Astrocyte (in vitro differentiated cells and primary cell): ENCODE results near the gene LYST. TPM values are rescaled to one million over a fixed set of nuclear protein-coding genes. Genes with fewer than 3 reads are reported as not detected.

Experiments used
- DNase-seq: peaks from one replicate; pipeline ENCODE4 v3.0.0-alpha.2; 2010; ENCODE audit warnings: low read depth
- FAIRE-seq: peaks from 2 replicates; lab custom pipeline; 2011; peaks lifted over from hg19 to GRCh38; lab: Jason Lieb, UNC
- H2AFZ ChIP-seq: 2 replicates; pipeline ENCODE4 v1.6.0; 2012; ENCODE audit warnings: low read depth, low read length, inconsistent platforms
- H3K27ac ChIP-seq: 2 replicates; pipeline ENCODE4 v1.5.1; 2011; ENCODE audit warnings: low read depth, low read length, inconsistent platforms
- H3K27me3 ChIP-seq: 2 replicates; pipeline ENCODE4 v1.6.0; 2011; ENCODE audit warnings: low read length, inconsistent platforms; ENCODE audit not compliant: insufficient read depth
- H3K36me3 ChIP-seq: 2 replicates; pipeline ENCODE4 v1.5.1; 2011; ENCODE audit warnings: low read length, inconsistent platforms; ENCODE audit not compliant: insufficient read depth
- H3K4me1 ChIP-seq: 2 replicates; pipeline ENCODE4 v1.5.1; 2011; ENCODE audit warnings: low read length, inconsistent platforms; ENCODE audit not compliant: insufficient read depth
- H3K4me2 ChIP-seq: 2 replicates; pipeline ENCODE4 v1.6.0; 2012; ENCODE audit warnings: low read length, inconsistent platforms
- H3K4me3 ChIP-seq: 2 replicates; pipeline ENCODE4 v1.5.1; 2011; ENCODE audit warnings: low read depth, mild to moderate bottlenecking, low read length, inconsistent platforms; ENCODE audit not compliant: insufficient read depth
- H3K79me2 ChIP-seq: 2 replicates; pipeline ENCODE4 v1.6.0; 2012; ENCODE audit warnings: mild to moderate bottlenecking, low read length, inconsistent platforms; ENCODE audit not compliant: insufficient read depth
- H3K9ac ChIP-seq: 2 replicates; pipeline ENCODE4 v1.6.0; 2012; ENCODE audit warnings: mild to moderate bottlenecking, low read length, inconsistent platforms
- H3K9me3 ChIP-seq: 2 replicates; pipeline ENCODE4 v1.5.1; 2012; ENCODE audit warnings: low read depth, mild to moderate bottlenecking, low read length, inconsistent platforms; ENCODE audit not compliant: insufficient read depth
- H4K20me1 ChIP-seq: 2 replicates; pipeline ENCODE4 v1.6.0; 2012; ENCODE audit warnings: low read length, inconsistent platforms; ENCODE audit not compliant: insufficient read depth
- H3K27ac Mint-ChIP-seq: one replicate; pipeline ENCODE4 v1.8.0; 2021; ENCODE audit warnings: mild to moderate bottlenecking, mixed read lengths; ENCODE audit not compliant: unreplicated experiment
- H3K27me3 Mint-ChIP-seq: one replicate; pipeline ENCODE4 v1.8.0; 2021; ENCODE audit warnings: low read depth, mixed read lengths; ENCODE audit not compliant: unreplicated experiment
- H3K36me3 Mint-ChIP-seq: one replicate; pipeline ENCODE4 v1.8.0; 2021; ENCODE audit warnings: low read depth, mixed read lengths; ENCODE audit not compliant: unreplicated experiment
- H3K4me1 Mint-ChIP-seq: one replicate; pipeline ENCODE4 v1.8.0; 2021; ENCODE audit warnings: low read depth, mixed read lengths; ENCODE audit not compliant: unreplicated experiment
- H3K4me3 Mint-ChIP-seq: one replicate; pipeline ENCODE4 v1.8.0; 2021; ENCODE audit warnings: mild to moderate bottlenecking, moderate library complexity, mixed read lengths; ENCODE audit not compliant: unreplicated experiment
- H3K9me3 Mint-ChIP-seq: one replicate; pipeline ENCODE4 v1.8.0; 2021; ENCODE audit warnings: mild to moderate bottlenecking, mixed read lengths; ENCODE audit not compliant: unreplicated experiment
- EZH2 ChIP-seq: IDR thresholded peaks from 2 replicates; pipeline ENCODE4 v1.6.1; 2012; ENCODE audit warnings: mild to moderate bottlenecking, low read length, inconsistent platforms; ENCODE audit not compliant: insufficient read depth
- total RNA-seq: library from RNA; stranded (reverse); gene quantifications from 2 replicates; pipeline ENCODE4 v1.2.1, GENCODE V29; 2021
- TF ChIP-seq, protein P1 (sequence below): IDR thresholded peaks from 2 replicates; pipeline ENCODE4 v1.5.1; 2011; ENCODE audit warnings: low read depth, mild to moderate bottlenecking, inconsistent platforms, low read length, moderate library complexity; ENCODE audit not compliant: insufficient read depth

The LYST gene
- total RNA-seq, 1 donor from 2014 or later: 15.7 TPM

DNA sequence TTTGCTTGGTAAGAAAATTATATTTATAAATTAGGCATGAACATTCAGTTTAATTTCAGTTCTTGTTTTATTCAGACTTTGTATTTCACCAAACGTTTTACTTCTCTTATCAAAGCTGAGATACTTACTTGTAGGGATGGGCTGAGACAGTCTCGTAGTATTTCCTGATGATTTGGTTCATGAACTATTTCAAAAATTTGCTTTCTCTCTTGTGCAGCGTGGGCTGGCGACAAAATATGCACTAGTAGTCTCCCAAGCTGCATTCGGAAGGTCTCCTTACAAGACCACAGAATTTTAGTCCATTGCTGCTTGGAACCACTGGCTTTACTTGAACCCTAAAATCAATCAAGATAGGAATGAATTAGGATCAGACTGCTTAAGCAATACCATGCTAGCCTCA, 125.4 kb downstream of the LYST start:
- Histone ChIP-seq H3K9ac (peak overlapping the region; percentile 35), H4K20me1 (no peaks in the 10 kb centered on the region), H3K27ac (peak overlapping the region; percentile 61), H3K4me2 (peak overlapping the region; percentile 74), H3K4me1 (peaks cover 11% of the 10 kb centered on the region), H2AFZ (peak overlapping the region; percentile 4), H3K79me2 (no peaks in the 10 kb centered on the region), H3K9me3 (no peaks in the 10 kb centered on the region), H3K27me3 (no peaks in the 10 kb centered on the region), H3K4me3 (peak overlapping the region; percentile 2), H3K36me3 (no peaks in the 10 kb centered on the region)
- no peaks in the 10 kb centered on the region for H3K27me3 Mint-ChIP-seq
- DNase-seq (peak; percentile 90), FAIRE-seq (peak; percentile 96)
- no peaks in the 10 kb centered on the region for H3K9me3 Mint-ChIP-seq
- peak overlapping the region; percentile 94 for H3K27ac Mint-ChIP-seq
- H3K4me3 Mint-ChIP-seq: no peak overlapping the region
- TF ChIP-seq EZH2: no peak
- TF ChIP-seq, protein P1, sequence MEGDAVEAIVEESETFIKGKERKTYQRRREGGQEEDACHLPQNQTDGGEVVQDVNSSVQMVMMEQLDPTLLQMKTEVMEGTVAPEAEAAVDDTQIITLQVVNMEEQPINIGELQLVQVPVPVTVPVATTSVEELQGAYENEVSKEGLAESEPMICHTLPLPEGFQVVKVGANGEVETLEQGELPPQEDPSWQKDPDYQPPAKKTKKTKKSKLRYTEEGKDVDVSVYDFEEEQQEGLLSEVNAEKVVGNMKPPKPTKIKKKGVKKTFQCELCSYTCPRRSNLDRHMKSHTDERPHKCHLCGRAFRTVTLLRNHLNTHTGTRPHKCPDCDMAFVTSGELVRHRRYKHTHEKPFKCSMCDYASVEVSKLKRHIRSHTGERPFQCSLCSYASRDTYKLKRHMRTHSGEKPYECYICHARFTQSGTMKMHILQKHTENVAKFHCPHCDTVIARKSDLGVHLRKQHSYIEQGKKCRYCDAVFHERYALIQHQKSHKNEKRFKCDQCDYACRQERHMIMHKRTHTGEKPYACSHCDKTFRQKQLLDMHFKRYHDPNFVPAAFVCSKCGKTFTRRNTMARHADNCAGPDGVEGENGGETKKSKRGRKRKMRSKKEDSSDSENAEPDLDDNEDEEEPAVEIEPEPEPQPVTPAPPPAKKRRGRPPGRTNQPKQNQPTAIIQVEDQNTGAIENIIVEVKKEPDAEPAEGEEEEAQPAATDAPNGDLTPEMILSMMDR: no peak
- peaks cover 20% of the 10 kb centered on the region for H3K36me3 Mint-ChIP-seq
- H3K4me1 Mint-ChIP-seq: peaks cover 35% of the 10 kb centered on the region

DNA sequence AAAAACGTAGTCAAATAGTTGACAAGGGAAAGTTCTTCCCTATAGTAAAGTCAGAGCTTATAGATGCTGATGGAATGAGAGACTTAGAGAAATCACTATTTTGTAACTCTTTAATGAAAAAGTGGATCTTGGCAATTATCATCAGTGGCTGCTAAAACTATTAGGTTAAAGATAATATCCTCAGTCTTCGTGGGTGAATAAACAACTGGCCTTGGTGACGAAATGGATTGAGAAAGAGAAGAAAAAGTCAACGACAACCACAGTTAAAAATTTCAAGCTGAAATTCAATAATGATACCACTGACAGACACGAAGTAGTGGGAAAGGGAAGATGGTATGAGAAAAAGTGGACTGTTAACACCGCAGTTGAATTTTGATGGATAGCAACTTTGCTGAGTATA, 127.1 kb downstream of the LYST start:
- no peak for FAIRE-seq
- Mint-ChIP-seq H3K4me3 (no peak overlapping the region), H3K27me3 (no peaks in the 10 kb centered on the region), H3K27ac (peak overlapping the region; percentile 50), H3K4me1 (peaks cover 40% of the 10 kb centered on the region), H3K9me3 (no peaks in the 10 kb centered on the region), H3K36me3 (peaks cover 15% of the 10 kb centered on the region)
- peak overlapping the region; percentile 16 for H3K27ac ChIP-seq
- no peak overlapping the region for H2AFZ ChIP-seq
- TF ChIP-seq, protein P1: no peak
- no peaks in the 10 kb centered on the region for H3K9me3 ChIP-seq
- no peaks in the 10 kb centered on the region for H4K20me1 ChIP-seq
- H3K79me2 ChIP-seq: no peaks in the 10 kb centered on the region
- H3K27me3 ChIP-seq: no peaks in the 10 kb centered on the region
- no peak overlapping the region for H3K4me2 ChIP-seq
- no peak for DNase-seq
- peaks cover 13% of the 10 kb centered on the region for H3K4me1 ChIP-seq
- no peaks in the 10 kb centered on the region for H3K36me3 ChIP-seq
- H3K9ac ChIP-seq: no peak overlapping the region
- H3K4me3 ChIP-seq: no peak overlapping the region

DNA sequence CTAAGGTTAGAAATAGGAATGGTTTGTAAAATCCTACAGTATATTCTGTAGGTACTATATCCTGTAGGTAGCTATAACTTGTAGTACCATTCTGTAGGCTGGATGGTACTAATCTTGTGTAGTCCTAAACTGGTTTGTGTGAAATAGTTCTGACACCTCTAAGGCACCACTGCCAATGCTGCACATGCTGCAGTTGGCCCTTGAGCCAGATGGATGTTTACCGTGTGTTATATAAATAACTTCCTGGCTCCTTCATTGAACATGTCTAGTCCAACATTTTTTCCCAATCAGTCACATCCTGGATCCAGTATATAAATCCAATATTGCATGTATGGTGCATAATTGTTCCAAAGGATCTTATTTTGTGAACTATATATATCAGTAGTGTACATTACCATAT, 127.6 kb downstream of the LYST start:
- no peak overlapping the region for H3K4me3 Mint-ChIP-seq
- peaks cover 13% of the 10 kb centered on the region for H3K4me1 ChIP-seq
- H3K4me1 Mint-ChIP-seq: peaks cover 40% of the 10 kb centered on the region
- no peaks in the 10 kb centered on the region for H3K36me3 ChIP-seq
- H2AFZ ChIP-seq: no peak overlapping the region
- FAIRE-seq (peak; percentile 26), DNase-seq (peak; percentile 53)
- no peaks in the 10 kb centered on the region for H3K9me3 Mint-ChIP-seq
- no peaks in the 10 kb centered on the region for H3K27me3 ChIP-seq
- no peak for TF ChIP-seq EZH2
- TF ChIP-seq, protein P1: no peak
- no peaks in the 10 kb centered on the region for H3K27me3 Mint-ChIP-seq
- H3K4me3 ChIP-seq: no peak overlapping the region
- H3K9me3 ChIP-seq: no peaks in the 10 kb centered on the region
- H3K36me3 Mint-ChIP-seq: peaks cover 15% of the 10 kb centered on the region
- no peaks in the 10 kb centered on the region for H3K79me2 ChIP-seq
- H3K9ac ChIP-seq: no peak overlapping the region
- H3K27ac ChIP-seq: no peak overlapping the region
- peak overlapping the region; percentile 50 for H3K27ac Mint-ChIP-seq
- no peaks in the 10 kb centered on the region for H4K20me1 ChIP-seq
- no peak overlapping the region for H3K4me2 ChIP-seq
